Neural cell (in vitro differentiated cells): ENCODE measurements around the gene MEF2A. TPM values are rescaled to one million over a fixed set of nuclear protein-coding genes. Genes with fewer than 3 reads are reported as not detected.

Experiments
- H2AFZ ChIP-seq: fragments of 200-600, 300-800 bp; sonication (generic), shearing (Covaris generic); 2 replicates; pipeline ENCODE4 v1.6.0; 2014; ENCODE audit warnings: low read depth, mild to moderate bottlenecking, antibody characterized with exemption, low read length, moderate library complexity
- H3F3A ChIP-seq: fragments of 200-600 bp; shearing (Covaris generic); 2 replicates; pipeline ENCODE4 v1.6.1; 2016; ENCODE audit warnings: mild to moderate bottlenecking, moderate library complexity, mixed read lengths, antibody characterized with exemption, low read length; ENCODE audit not compliant: insufficient read depth, poor library complexity, severe bottlenecking
- H3K27ac ChIP-seq: fragments of 200-600, 300-800 bp; sonication (generic), shearing (Covaris generic); 2 replicates; pipeline ENCODE4 v1.5.1; 2014; ENCODE audit warnings: mild to moderate bottlenecking, low read length, moderate library complexity
- H3K27me3 ChIP-seq: fragments of 300-800, 200-600 bp; sonication (generic), shearing (Covaris generic); 2 replicates; pipeline ENCODE4 v1.6.0; 2014; ENCODE audit warnings: mild to moderate bottlenecking, low read depth, low read length, moderate library complexity; ENCODE audit not compliant: insufficient read depth
- H3K36me3 ChIP-seq: fragments of 300-800, 200-600 bp; sonication (generic), shearing (Covaris generic); 2 replicates; pipeline ENCODE4 v1.5.1; 2014; ENCODE audit warnings: mild to moderate bottlenecking, antibody characterized with exemption, low read length, moderate library complexity; ENCODE audit not compliant: insufficient read depth
- H3K4me2 ChIP-seq: fragments of 300-800, 200-600 bp; sonication (generic), shearing (Covaris generic); 2 replicates; pipeline ENCODE4 v1.6.0; 2014; ENCODE audit warnings: mild to moderate bottlenecking, low read length
- H3K4me3 ChIP-seq: fragments of 300-800, 200-600 bp; sonication (generic), shearing (Covaris generic); 2 replicates; pipeline ENCODE4 v1.5.1; 2014; ENCODE audit warnings: mild to moderate bottlenecking, low read length, moderate library complexity
- H3K79me2 ChIP-seq: fragments of 200-600 bp; shearing (Covaris generic); replicated peaks from 2 replicates; pipeline ENCODE4 v1.6.0; 2014; ENCODE audit warnings: mild to moderate bottlenecking, low read length, moderate library complexity; ENCODE audit not compliant: insufficient read depth
- H3K9ac ChIP-seq: fragments of 300-800, 200-600 bp; sonication (generic), shearing (Covaris generic); 2 replicates; pipeline ENCODE4 v1.6.1; 2016; ENCODE audit warnings: mild to moderate bottlenecking, low read length, mixed read lengths
- H3K9me2 ChIP-seq: fragments of 200-600 bp; shearing (Covaris generic); 2 replicates; pipeline ENCODE4 v1.6.1; 2016; ENCODE audit warnings: mild to moderate bottlenecking, low read length, mixed read lengths; ENCODE audit not compliant: insufficient read depth
- H3K9me3 ChIP-seq: fragments of 200-600, 300-800 bp; sonication (generic), shearing (Covaris generic); 2 replicates; pipeline ENCODE4 v1.6.1; 2016; ENCODE audit warnings: mild to moderate bottlenecking, mixed run types, low read length, moderate library complexity, mixed read lengths
- H4K20me1 ChIP-seq: fragments of 200-600 bp; shearing (Covaris generic); 2 replicates; pipeline ENCODE4 v1.6.1; 2016; ENCODE audit warnings: mild to moderate bottlenecking, mixed run types; ENCODE audit not compliant: insufficient read depth
- EP300 ChIP-seq: fragments of 450-650 bp; conservative IDR thresholded peaks from 2 replicates; pipeline ENCODE4 v1.6.1; 2014; ENCODE audit warnings: antibody characterized with exemption, mild to moderate bottlenecking, moderate library complexity; ENCODE audit not compliant: poor library complexity, severe bottlenecking
- EZH2 ChIP-seq: fragments of 200-600, 300-800 bp; shearing (Covaris generic), sonication (generic); IDR thresholded peaks from 2 replicates; pipeline ENCODE4 v1.6.1; 2014; ENCODE audit warnings: antibody characterized with exemption, low read length, borderline replicate concordance, mild to moderate bottlenecking; ENCODE audit not compliant: insufficient read depth, poor library complexity, severe bottlenecking
- MXI1 ChIP-seq: fragments of 450-650 bp; conservative IDR thresholded peaks from 2 replicates; pipeline ENCODE4 v1.6.1; 2014; ENCODE audit warnings: antibody characterized with exemption, mild to moderate bottlenecking; ENCODE audit not compliant: poor library complexity, severe bottlenecking
- POLR2AphosphoS5 ChIP-seq: IDR thresholded peaks from 2 replicates; pipeline ENCODE4 v1.6.1; 2012
- RAD21 ChIP-seq: fragments of 450-650 bp; conservative IDR thresholded peaks from 2 replicates; pipeline ENCODE4 v1.6.1; 2014; ENCODE audit warnings: antibody characterized with exemption, mild to moderate bottlenecking, moderate library complexity
- SMC3 ChIP-seq: fragments of 450-650 bp; conservative IDR thresholded peaks from 2 replicates; pipeline ENCODE4 v1.6.1; 2014; ENCODE audit warnings: antibody characterized with exemption, mild to moderate bottlenecking, moderate library complexity; ENCODE audit not compliant: poor library complexity
- TAF1 ChIP-seq: IDR thresholded peaks from 2 replicates; pipeline ENCODE4 v1.6.1; 2012; ENCODE audit warnings: low read depth
- polyA plus RNA-seq: library from polyadenylated mRNA; depleted of rRNA; stranded (reverse); fragments of >200 nt; gene quantifications from 2 replicates; pipeline ENCODE4 v1.2.3, GENCODE V29; 2014
- TF ChIP-seq, protein P1 (sequence below): IDR thresholded peaks from 2 replicates; pipeline ENCODE4 v1.6.1; 2012; ENCODE audit warnings: borderline replicate concordance
- TF ChIP-seq, protein P2 (sequence below): fragments of 450-650 bp; IDR thresholded peaks from 2 replicates; pipeline ENCODE4 v1.5.1; 2014; ENCODE audit warnings: antibody characterized with exemption, mild to moderate bottlenecking, moderate library complexity; ENCODE audit not compliant: poor library complexity, severe bottlenecking

Gene MEF2A
- polyA plus RNA-seq, 1 donor from 2014 or later = 32.2 TPM

DNA sequence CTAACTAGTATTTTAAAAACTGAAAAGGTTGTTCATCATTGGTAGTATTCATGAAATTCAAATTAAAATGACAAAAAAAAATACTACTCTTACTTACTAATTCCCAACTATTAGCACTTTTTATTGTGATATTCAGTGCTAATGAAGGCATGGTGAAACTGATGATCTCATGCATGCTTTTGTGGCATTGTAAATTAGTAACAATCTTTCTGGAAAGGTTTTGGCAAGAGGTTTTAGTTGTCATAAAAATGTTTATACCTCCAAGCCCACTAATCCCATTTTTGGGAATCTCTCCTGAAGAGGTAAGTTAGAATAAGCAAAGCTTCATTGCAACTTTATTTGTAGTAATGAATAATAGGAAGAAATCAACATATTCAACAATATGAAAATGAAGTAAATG lies 114.5 kb downstream of the MEF2A start:
- Histone ChIP-seq H3K9ac (no peak overlapping the region), H3K27me3 (no peaks in the 10 kb centered on the region), H3K9me3 (no peaks in the 10 kb centered on the region), H3K36me3 (peaks cover 9% of the 10 kb centered on the region), H2AFZ (no peak overlapping the region), H3K4me2 (no peak overlapping the region), H3F3A (no peaks in the 10 kb centered on the region), H3K27ac (no peak overlapping the region), H3K9me2 (no peaks in the 10 kb centered on the region), H3K79me2 (no peaks in the 10 kb centered on the region), H4K20me1 (no peaks in the 10 kb centered on the region), H3K4me3 (no peak overlapping the region)
- no peak for TF ChIP-seq MXI1
- TF ChIP-seq RAD21 = no peak
- TF ChIP-seq, protein P1, sequence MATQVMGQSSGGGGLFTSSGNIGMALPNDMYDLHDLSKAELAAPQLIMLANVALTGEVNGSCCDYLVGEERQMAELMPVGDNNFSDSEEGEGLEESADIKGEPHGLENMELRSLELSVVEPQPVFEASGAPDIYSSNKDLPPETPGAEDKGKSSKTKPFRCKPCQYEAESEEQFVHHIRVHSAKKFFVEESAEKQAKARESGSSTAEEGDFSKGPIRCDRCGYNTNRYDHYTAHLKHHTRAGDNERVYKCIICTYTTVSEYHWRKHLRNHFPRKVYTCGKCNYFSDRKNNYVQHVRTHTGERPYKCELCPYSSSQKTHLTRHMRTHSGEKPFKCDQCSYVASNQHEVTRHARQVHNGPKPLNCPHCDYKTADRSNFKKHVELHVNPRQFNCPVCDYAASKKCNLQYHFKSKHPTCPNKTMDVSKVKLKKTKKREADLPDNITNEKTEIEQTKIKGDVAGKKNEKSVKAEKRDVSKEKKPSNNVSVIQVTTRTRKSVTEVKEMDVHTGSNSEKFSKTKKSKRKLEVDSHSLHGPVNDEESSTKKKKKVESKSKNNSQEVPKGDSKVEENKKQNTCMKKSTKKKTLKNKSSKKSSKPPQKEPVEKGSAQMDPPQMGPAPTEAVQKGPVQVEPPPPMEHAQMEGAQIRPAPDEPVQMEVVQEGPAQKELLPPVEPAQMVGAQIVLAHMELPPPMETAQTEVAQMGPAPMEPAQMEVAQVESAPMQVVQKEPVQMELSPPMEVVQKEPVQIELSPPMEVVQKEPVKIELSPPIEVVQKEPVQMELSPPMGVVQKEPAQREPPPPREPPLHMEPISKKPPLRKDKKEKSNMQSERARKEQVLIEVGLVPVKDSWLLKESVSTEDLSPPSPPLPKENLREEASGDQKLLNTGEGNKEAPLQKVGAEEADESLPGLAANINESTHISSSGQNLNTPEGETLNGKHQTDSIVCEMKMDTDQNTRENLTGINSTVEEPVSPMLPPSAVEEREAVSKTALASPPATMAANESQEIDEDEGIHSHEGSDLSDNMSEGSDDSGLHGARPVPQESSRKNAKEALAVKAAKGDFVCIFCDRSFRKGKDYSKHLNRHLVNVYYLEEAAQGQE = no peak
- TF ChIP-seq, protein P2, sequence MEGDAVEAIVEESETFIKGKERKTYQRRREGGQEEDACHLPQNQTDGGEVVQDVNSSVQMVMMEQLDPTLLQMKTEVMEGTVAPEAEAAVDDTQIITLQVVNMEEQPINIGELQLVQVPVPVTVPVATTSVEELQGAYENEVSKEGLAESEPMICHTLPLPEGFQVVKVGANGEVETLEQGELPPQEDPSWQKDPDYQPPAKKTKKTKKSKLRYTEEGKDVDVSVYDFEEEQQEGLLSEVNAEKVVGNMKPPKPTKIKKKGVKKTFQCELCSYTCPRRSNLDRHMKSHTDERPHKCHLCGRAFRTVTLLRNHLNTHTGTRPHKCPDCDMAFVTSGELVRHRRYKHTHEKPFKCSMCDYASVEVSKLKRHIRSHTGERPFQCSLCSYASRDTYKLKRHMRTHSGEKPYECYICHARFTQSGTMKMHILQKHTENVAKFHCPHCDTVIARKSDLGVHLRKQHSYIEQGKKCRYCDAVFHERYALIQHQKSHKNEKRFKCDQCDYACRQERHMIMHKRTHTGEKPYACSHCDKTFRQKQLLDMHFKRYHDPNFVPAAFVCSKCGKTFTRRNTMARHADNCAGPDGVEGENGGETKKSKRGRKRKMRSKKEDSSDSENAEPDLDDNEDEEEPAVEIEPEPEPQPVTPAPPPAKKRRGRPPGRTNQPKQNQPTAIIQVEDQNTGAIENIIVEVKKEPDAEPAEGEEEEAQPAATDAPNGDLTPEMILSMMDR = no peak
- TF ChIP-seq EP300 = no peak
- TF ChIP-seq POLR2AphosphoS5 = no peak
- no peak for TF ChIP-seq TAF1
- no peak for TF ChIP-seq SMC3
- no peak for TF ChIP-seq EZH2

DNA sequence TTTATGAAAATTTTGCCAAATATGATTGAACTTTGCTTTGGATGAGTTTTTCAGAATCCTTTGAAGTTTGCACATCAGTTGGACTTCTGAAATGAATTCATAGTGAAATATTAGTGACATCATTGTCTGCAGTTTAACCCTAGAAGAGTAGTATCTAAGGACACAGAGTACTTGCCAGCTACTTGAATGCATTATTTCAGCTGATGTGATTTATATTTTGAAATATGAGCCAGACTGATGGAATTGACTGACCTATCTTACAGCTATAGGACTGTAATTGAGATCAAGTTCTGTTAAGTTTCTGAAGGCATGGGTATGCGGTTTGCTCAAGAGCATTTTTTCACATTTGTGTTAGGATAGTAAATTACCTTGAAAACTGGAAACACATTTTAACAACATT lies 116.2 kb downstream of the MEF2A start:
- H3K27ac ChIP-seq = no peak overlapping the region
- H3K36me3 ChIP-seq = peaks cover 9% of the 10 kb centered on the region
- H3F3A ChIP-seq = no peaks in the 10 kb centered on the region
- no peak overlapping the region for H3K4me3 ChIP-seq
- no peaks in the 10 kb centered on the region for H3K27me3 ChIP-seq
- no peak overlapping the region for H3K4me2 ChIP-seq
- no peaks in the 10 kb centered on the region for H4K20me1 ChIP-seq
- no peak for TF ChIP-seq EP300
- TF ChIP-seq MXI1 = no peak
- TF ChIP-seq TAF1 = no peak
- no peak for TF ChIP-seq SMC3
- TF ChIP-seq RAD21 = no peak
- TF ChIP-seq, protein P1 = no peak
- no peak for TF ChIP-seq EZH2
- TF ChIP-seq, protein P2 = no peak
- no peak for TF ChIP-seq POLR2AphosphoS5
- H3K9me3 ChIP-seq = no peaks in the 10 kb centered on the region
- no peaks in the 10 kb centered on the region for H3K79me2 ChIP-seq
- H3K9me2 ChIP-seq = no peaks in the 10 kb centered on the region
- H3K9ac ChIP-seq = no peak overlapping the region
- H2AFZ ChIP-seq = no peak overlapping the region
